ENCODE data around the gene NRG4.
"Not testable (repeated sequence)": the region's sequence is repeated elsewhere in the genome, so short reads cannot be mapped to it uniquely, and the experiment has no call there.

Gene NRG4

DNA sequence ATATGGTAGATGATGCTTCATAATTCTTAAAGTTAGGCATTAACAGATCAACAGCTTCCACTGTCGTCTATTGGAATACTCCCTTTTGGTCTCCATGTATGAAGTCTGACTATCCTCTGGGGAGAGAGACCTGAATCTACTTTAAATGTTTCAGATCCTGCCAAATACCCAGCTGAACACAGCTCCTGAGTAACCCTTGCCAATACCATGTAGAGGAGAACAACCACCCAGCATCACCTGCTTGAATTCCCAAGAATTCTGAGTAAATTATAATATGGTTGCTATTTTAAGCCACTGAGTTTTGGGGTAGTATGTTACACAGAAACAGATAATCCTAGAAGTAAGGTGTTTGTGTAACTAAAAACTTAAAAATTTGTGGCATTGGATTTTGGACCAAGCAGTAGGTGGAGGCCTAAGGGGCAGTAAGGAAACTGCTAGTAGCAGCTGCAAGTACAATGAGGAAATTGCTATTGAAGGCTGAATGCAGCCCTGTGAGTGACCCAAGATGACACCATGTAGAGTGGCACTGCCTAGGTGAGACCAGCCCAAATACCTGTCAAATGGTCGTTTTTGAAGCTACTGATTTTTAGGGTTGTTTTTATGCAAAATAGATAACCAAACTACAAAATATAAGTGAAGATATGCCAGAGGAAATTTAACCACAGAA, 30.9 kb downstream of the NRG4 start:
- Mint-ChIP-seq H3K9me3 (peaks cover 1% of the 10 kb centered on the region), H3K27ac (no peak overlapping the region), H3K27me3 (peaks cover 6% of the 10 kb centered on the region), H3K4me1 (no peaks in the 10 kb centered on the region), H3K4me3 (no peak overlapping the region), H3K36me3 (no peaks in the 10 kb centered on the region)
- ATAC-seq (ENCODE audit: low read depth) = no peak
- DNase-seq (ENCODE audit: low spot score in 2 of 2) = no peak

DNA sequence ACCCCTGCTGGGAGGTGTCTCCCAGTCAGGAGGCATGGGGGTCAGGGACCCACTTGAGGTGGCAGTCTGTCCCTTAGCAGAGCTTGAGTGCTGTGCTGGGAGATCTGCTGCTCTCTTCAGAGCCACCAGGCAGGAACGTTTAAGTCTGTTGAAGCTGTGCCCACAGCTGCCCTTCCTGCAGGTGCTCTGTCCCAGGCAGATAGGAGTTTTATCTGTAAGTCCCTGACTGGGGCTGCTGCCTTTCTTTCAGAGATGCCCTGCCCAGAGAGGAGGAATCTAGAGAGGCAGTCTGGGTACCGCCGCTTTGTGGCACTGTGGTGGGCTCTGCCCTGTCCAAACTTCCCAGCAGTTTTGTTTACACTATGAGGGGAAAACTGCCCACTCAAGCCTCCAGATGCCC, 35.5 kb downstream of the NRG4 start:
- ATAC-seq (ENCODE audit: low read depth); H3K9me3 Mint-ChIP-seq; DNase-seq (ENCODE audit: low spot score in 2 of 2); H3K36me3 Mint-ChIP-seq; H3K4me3 Mint-ChIP-seq; H3K4me1 Mint-ChIP-seq; H3K27ac Mint-ChIP-seq: not testable (repeated sequence)
- H3K27me3 Mint-ChIP-seq = peaks cover 11% of the 10 kb centered on the region

DNA sequence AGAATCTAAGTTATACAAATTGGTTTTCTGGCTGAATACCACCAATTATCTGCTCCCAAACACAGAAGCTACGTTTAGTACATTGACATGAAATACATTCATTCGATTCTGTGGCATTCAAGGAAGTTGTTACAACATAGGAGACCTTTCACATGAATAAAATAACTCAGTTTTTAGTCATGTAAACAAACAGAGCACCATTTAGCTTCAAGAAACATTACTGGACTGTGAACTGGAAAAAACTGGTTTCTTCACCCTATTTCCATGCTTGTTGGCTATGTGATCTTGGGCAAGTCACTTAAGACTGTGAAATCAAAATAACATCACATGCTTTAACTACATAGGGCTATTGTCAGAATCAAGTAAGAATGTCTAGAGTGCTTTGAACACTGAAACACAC, 46.2 kb downstream of the NRG4 start:
- DNase-seq (ENCODE audit: low spot score in 2 of 2) = no peak
- ATAC-seq (ENCODE audit: low read depth) = no peak
- no peak overlapping the region for H3K27ac Mint-ChIP-seq

DNA sequence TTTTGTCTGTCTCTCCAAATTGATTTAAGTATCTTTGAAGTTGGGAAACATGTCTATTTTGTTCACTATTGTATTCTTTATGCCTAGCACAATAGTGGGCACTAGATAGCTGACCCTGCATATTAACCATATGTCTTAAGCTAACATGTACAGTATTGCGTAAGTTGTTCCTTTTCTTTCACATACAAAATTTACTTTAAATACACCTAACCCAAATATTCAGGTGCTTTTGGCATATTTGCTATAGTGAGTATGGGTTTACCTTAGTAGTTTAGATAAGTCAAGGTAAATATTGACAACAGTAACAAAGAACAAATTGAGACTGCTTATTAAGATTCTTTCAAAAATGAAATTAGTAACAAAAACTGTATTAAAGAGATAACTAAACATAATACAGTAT, 50.9 kb downstream of the NRG4 start:
- no peak overlapping the region for H3K27ac Mint-ChIP-seq
- peaks cover 5% of the 10 kb centered on the region for H3K36me3 Mint-ChIP-seq
- no peaks in the 10 kb centered on the region for H3K4me1 Mint-ChIP-seq
- H3K4me3 Mint-ChIP-seq = no peak overlapping the region
- DNase-seq (ENCODE audit: low spot score in 2 of 2) (no peak), ATAC-seq (ENCODE audit: low read depth) (no peak)
- peaks cover 3% of the 10 kb centered on the region for H3K9me3 Mint-ChIP-seq
- peaks cover 7% of the 10 kb centered on the region for H3K27me3 Mint-ChIP-seq

More for the DNA sequence above, 46.2 kb downstream of the NRG4 start:
- H3K9me3 Mint-ChIP-seq = peaks cover 3% of the 10 kb centered on the region
- H3K36me3 Mint-ChIP-seq = peaks cover 5% of the 10 kb centered on the region
- peaks cover 5% of the 10 kb centered on the region for H3K27me3 Mint-ChIP-seq
- H3K4me3 Mint-ChIP-seq = no peak overlapping the region
- H3K4me1 Mint-ChIP-seq = no peaks in the 10 kb centered on the region

DNA sequence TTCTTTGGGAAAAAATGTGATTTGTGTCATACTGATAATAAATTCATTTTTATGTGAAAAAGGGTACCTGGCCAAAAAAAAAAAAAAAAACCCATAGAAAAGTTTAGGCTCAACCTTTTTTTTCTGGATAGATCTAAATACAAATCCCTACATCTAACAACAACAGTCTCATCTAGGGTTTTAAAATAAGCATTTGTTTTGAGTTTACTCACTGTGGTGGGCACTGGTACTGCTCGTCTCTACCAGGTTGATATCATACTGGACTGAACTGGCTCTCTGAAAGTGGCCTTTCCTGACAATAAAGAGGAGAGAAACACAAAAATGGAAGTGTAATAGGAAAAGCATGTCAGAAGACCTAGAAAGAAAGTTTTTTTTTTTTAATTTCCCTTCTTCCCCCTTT, 56.5 kb downstream of the NRG4 start:
- no peaks in the 10 kb centered on the region for H3K36me3 Mint-ChIP-seq
- no peak overlapping the region for H3K4me3 Mint-ChIP-seq
- no peak for DNase-seq (ENCODE audit: low spot score in 2 of 2)
- peaks cover 7% of the 10 kb centered on the region for H3K27me3 Mint-ChIP-seq
- no peaks in the 10 kb centered on the region for H3K9me3 Mint-ChIP-seq
- no peak overlapping the region for H3K27ac Mint-ChIP-seq
- no peaks in the 10 kb centered on the region for H3K4me1 Mint-ChIP-seq
- no peak for ATAC-seq (ENCODE audit: low read depth)

DNA sequence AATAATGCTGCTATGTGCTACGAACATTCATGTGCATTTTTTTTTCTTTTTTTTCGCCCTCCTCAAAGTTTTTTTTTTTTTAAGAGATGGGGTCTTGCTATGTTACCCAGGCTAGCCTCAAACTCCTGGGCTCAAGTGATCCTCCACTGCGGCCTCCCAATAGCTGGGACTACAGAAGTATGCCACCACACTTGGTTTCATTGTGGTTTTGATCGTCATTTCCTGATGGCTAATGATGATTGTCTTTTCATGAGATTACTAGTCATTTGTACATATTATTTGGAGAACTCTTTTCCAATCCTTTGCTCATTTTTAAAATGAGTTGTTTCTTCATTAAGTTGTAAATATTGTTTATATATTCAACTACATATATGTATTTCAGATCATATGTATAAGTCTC, 59.7 kb downstream of the NRG4 start:
- H3K4me3 Mint-ChIP-seq = no peak overlapping the region

DNA sequence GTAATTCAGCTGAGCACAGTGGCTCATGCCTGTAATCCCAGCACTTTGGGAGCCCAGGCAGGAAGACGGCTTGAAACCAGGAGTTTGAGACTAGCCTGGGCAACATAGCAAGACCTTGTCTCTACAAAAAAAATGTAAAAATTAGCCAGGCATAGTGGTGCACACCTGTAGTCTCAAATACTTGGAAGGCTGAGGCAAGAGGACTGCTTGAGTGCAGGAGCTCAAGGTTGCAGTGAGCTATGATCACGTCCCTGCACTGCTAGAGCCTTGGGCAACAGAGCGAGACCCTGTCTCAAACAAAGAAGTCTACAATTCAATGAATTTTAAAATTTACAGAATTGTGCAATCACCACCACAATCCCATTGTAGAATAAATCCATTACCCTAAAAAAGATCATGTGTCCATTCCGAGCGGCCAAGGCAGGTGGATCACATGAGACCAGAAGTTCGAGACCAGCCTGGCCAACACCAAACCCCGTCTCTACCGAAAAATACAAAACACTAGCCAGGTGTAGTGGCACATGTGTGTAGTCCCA, 63.4 kb downstream of the NRG4 start:
- no peak overlapping the region for H3K27ac Mint-ChIP-seq
- DNase-seq (ENCODE audit: low spot score in 2 of 2) = no peak
- no peaks in the 10 kb centered on the region for H3K4me1 Mint-ChIP-seq
- no peak for ATAC-seq (ENCODE audit: low read depth)
- no peaks in the 10 kb centered on the region for H3K36me3 Mint-ChIP-seq
- H3K4me3 Mint-ChIP-seq = no peak overlapping the region
- peaks cover 2% of the 10 kb centered on the region for H3K9me3 Mint-ChIP-seq
- peaks cover 5% of the 10 kb centered on the region for H3K27me3 Mint-ChIP-seq

More for the DNA sequence above, 59.7 kb downstream of the NRG4 start:
- H3K36me3 Mint-ChIP-seq = no peaks in the 10 kb centered on the region
- H3K27me3 Mint-ChIP-seq = peaks cover 6% of the 10 kb centered on the region
- no peaks in the 10 kb centered on the region for H3K4me1 Mint-ChIP-seq
- ATAC-seq (ENCODE audit: low read depth) (no peak), DNase-seq (ENCODE audit: low spot score in 2 of 2) (no peak)
- no peaks in the 10 kb centered on the region for H3K9me3 Mint-ChIP-seq
- no peak overlapping the region for H3K27ac Mint-ChIP-seq

DNA sequence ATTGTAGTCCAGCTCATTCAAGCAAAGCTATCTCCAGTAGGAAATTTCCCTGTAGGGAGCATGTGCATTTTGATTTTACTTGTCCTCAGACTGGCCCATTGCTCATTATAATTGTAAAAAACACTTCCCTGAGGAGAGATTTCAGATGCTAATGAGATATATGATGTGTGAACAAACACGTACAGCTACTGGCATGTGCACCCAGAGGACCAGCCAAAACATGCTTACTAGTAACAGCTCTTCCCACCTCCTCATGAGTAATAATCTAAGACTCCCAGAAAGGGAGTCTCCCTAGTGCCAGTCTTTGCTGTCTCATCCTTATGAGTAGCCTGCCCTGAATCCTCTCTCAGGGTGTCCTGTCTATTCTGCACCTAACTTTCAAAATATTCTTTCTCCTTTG, 65.1 kb downstream of the NRG4 start:
- peaks cover 5% of the 10 kb centered on the region for H3K27me3 Mint-ChIP-seq
- H3K9me3 Mint-ChIP-seq = peaks cover 2% of the 10 kb centered on the region
- no peaks in the 10 kb centered on the region for H3K4me1 Mint-ChIP-seq
- ATAC-seq (ENCODE audit: low read depth) (no peak), DNase-seq (ENCODE audit: low spot score in 2 of 2) (no peak)
- H3K4me3 Mint-ChIP-seq = no peak overlapping the region
- no peak overlapping the region for H3K27ac Mint-ChIP-seq
- no peaks in the 10 kb centered on the region for H3K36me3 Mint-ChIP-seq

DNA sequence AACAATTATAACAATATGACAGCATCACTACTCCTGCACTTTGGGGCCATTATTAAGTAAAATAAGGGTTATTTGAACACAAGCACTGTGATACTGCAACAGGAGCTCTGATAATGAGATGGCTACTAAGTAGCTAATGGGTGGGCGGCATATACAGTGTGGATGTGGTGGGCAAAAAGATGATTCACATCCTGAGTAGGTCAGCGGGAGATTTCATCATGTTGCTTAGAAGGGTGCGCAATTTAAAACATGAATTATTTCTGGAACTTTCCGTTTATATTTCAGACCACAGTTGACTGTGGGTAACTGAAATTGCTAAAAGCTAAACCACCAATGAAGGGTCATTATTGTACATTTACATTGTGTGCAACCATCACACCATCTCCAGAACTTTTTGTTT, 66.3 kb downstream of the NRG4 start:
- no peak for ATAC-seq (ENCODE audit: low read depth)
- Mint-ChIP-seq H3K27me3 (peaks cover 5% of the 10 kb centered on the region), H3K4me1 (no peaks in the 10 kb centered on the region), H3K9me3 (peaks cover 2% of the 10 kb centered on the region), H3K27ac (no peak overlapping the region), H3K36me3 (no peaks in the 10 kb centered on the region), H3K4me3 (no peak overlapping the region)
- no peak for DNase-seq (ENCODE audit: low spot score in 2 of 2)

DNA sequence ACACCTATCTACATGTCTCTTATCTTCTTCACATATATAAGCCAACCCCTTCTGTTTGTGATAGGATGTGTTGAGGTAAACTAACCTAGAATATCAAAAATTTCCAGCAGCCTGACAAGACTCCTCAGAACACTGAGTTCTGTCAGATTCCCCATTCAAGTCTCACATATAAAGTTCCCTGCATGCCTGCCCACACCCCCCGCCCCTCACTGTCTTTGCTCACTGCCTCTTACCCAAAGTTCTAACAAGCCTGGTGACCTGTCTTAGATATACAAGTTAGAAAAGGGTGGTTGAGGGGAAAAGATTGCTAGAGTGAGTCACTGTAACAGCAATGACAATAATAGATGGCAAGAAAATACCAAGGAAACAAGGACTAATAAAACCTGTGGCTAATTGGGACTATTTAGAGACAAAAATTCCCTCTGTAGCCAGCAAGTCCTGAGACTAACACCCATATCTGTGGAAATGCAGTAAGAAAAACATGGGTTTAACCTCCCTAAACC, 68.5 kb downstream of the NRG4 start:
- DNase-seq (ENCODE audit: low spot score in 2 of 2) (no peak), ATAC-seq (ENCODE audit: low read depth) (no peak)
- Mint-ChIP-seq H3K4me3 (no peak overlapping the region), H3K27ac (no peak overlapping the region), H3K36me3 (no peaks in the 10 kb centered on the region), H3K4me1 (no peaks in the 10 kb centered on the region), H3K27me3 (peaks cover 5% of the 10 kb centered on the region), H3K9me3 (peaks cover 3% of the 10 kb centered on the region)

DNA sequence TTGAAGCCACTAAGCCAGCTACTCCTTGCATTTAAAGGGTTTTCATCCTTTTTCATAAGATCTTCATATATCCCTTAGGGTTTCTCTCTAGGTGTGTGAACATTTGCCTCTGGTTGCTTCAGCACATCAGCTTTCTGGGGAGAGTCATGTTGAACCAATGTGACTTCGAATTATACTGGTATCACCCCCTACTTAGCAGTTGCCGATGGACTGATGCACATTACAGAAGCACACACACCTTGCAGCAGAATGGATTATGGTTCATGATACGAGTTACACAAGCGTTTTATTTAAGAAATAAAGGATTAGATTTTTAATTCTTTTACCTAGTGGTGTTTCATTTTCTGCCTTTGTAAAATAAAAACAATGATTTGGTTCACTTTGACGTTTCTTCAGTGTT, 69.0 kb downstream of the NRG4 start:
- Mint-ChIP-seq H3K27ac (no peak overlapping the region), H3K36me3 (peaks cover 4% of the 10 kb centered on the region), H3K27me3 (peaks cover 5% of the 10 kb centered on the region), H3K4me1 (no peaks in the 10 kb centered on the region), H3K4me3 (no peak overlapping the region), H3K9me3 (peaks cover 4% of the 10 kb centered on the region)
- ATAC-seq (ENCODE audit: low read depth) = no peak
- no peak for DNase-seq (ENCODE audit: low spot score in 2 of 2)

DNA sequence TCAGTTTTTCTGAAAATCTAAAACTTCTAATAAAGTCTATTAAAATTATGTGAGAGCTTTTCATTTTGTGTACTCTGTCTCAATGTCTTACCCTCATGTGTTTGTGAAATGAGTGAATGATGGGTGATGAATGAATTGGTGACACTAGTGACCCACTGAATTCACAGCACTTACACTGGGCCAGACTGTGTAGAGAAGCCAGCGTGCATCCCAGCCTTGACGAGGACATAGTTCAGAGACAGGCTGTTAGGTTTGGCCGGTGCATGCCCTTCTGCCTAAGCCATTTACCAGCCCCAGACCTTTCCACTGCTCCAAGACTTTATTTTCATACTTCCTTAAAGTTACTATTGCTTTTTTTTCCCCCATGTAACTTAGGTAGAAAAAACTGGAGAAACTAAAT, 69.8 kb downstream of the NRG4 start:
- Mint-ChIP-seq H3K27me3 (peaks cover 5% of the 10 kb centered on the region), H3K4me1 (no peaks in the 10 kb centered on the region), H3K9me3 (peaks cover 5% of the 10 kb centered on the region), H3K36me3 (peaks cover 9% of the 10 kb centered on the region), H3K4me3 (no peak overlapping the region), H3K27ac (no peak overlapping the region)
- ATAC-seq (ENCODE audit: low read depth) (no peak), DNase-seq (ENCODE audit: low spot score in 2 of 2) (no peak)

DNA sequence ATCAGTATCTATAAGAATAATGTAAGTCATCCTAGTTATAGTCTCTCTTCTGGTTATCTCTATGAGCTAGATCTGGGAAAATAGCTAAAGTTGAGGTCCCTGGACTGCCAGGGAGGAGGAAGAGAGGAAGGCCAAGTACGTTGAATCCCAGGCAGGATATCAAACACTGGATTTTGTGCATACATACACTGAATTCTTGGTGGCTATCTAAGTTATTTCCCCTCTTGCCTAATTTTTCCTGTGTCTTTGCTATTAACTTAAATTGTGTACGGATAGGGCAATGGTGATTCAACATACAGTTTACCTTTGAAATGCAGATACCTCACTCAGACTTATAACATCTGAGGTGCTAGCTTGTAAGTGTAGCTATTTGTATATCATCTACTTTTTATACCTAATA, 81.4 kb downstream of the NRG4 start:
- no peak for ATAC-seq (ENCODE audit: low read depth)
- H3K4me3 Mint-ChIP-seq = no peak overlapping the region

DNA sequence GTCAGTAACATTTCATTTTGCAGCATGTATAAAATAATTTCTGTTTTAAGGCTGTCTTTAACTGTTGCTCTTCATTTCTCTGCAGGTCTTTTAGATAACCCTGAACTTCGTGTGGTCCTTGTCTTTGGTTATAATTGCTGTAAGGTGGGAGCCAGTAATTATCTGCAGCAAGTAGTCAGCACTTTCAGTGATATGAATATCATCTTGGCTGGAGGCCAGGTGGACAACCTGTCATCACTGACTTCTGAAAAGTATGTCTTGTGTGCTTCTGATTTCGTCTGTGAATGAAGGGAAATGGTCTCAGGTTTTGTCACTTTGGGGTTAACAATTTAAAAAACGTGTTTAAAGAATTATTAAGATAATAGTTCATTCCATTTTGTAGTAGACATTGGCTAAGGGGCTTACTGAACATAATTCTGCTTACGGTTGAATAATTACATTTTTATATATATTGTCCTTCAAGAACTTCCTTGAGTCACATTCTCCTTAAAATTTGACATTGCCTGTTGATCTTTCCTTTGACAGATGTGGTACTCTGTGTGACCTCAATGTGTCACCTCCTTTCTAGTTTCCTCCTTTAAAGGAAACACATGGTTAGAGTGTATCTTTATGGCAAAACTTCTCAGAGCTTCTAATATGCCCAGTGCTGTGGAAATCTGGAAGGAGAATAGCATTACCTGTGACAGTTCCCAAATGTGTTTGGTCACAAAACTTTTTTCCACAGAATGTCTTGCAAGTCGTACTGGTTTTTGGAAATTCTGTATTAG, 82.2 kb downstream of the NRG4 start:
- ATAC-seq (ENCODE audit: low read depth) (no peak), DNase-seq (ENCODE audit: low spot score in 2 of 2) (no peak)
- Mint-ChIP-seq H3K4me1 (peaks cover 27% of the 10 kb centered on the region), H3K9me3 (no peaks in the 10 kb centered on the region), H3K36me3 (peaks cover 33% of the 10 kb centered on the region), H3K27ac (no peak overlapping the region), H3K4me3 (no peak overlapping the region), H3K27me3 (no peaks in the 10 kb centered on the region)

More for the DNA sequence above, 81.4 kb downstream of the NRG4 start:
- no peak for DNase-seq (ENCODE audit: low spot score in 2 of 2)
- Mint-ChIP-seq H3K36me3 (peaks cover 29% of the 10 kb centered on the region), H3K27ac (no peak overlapping the region), H3K27me3 (no peaks in the 10 kb centered on the region), H3K9me3 (no peaks in the 10 kb centered on the region), H3K4me1 (peaks cover 23% of the 10 kb centered on the region)

All from memory B cell (primary cell).